Thoracic aorta (tissue), 2 donors: ENCODE measurements around the gene XG. TPM values are rescaled to one million over a fixed set of nuclear protein-coding genes. Genes with fewer than 3 reads are reported as not detected.
"Not testable (repeated sequence)": the region's sequence is repeated elsewhere in the genome, so short reads cannot be mapped to it uniquely, and the experiment has no call there.

ENCODE experiments used
- ATAC-seq: fragments of 150-250 bp; one replicate; pipeline ENCODE4 v1.8.0; 2017; ENCODE audit warnings: low read depth; ENCODE audit not compliant: insufficient number of reproducible peaks, low FRiP score
- DNase-seq: peaks from one replicate; pipeline ENCODE4 v3.0.0-alpha.2; 2020; ENCODE audit warnings: low spot score
- H3K27ac ChIP-seq, 2 donors: fragments of 200-600 bp; sonication (generic); 1 replicate in 1 of 2; 2 replicates in 1 of 2; pipeline ENCODE4 v1.5.1; 2016; ENCODE audit warnings: mild to moderate bottlenecking in 2 of 2, moderate library complexity in 2 of 2
- H3K27me3 ChIP-seq: fragments of 200-600 bp; sonication (generic); replicated peaks from 2 replicates; pipeline ENCODE4 v1.6.0; 2016; ENCODE audit warnings: mild to moderate bottlenecking; ENCODE audit not compliant: insufficient read depth
- H3K36me3 ChIP-seq: fragments of 200-600 bp; sonication (generic); one replicate; pipeline ENCODE4 v1.5.1; 2016
- H3K4me1 ChIP-seq, 2 donors: fragments of 200-600 bp; sonication (generic); 1 replicate in 1 of 2; 2 replicates in 1 of 2; pipeline versions ENCODE4 v1.5.1 to v1.6.0; 2016; ENCODE audit warnings: low read depth in 2 of 2, mild to moderate bottlenecking in 1 of 2; ENCODE audit not compliant: control insufficient read depth in 1 of 2
- H3K4me3 ChIP-seq: fragments of 200-600 bp; sonication (generic); 2 replicates; pipeline ENCODE4 v1.5.1; 2016; ENCODE audit warnings: mild to moderate bottlenecking
- H3K9me3 ChIP-seq: fragments of 200-600 bp; sonication (generic); 2 replicates; pipeline ENCODE4 v1.5.1; 2016
- CTCF ChIP-seq: fragments of 200-600 bp; sonication (generic); IDR thresholded peaks from one replicate; pipeline ENCODE4 v1.5.1; 2019; ENCODE audit warnings: antibody characterized with exemption
- total RNA-seq, 2 donors: library from RNA; depleted of rRNA; stranded (reverse); fragments of >200 nt; gene quantifications; one replicate each; pipeline versions ENCODE4 v1.1.0 to v1.2.3, GENCODE V29; 2016

The XG gene
- total RNA-seq, 2 donors from 2014 or later: 18.1 to 29.6 TPM

- ATAC-seq (no peak), DNase-seq (no peak)
- Histone ChIP-seq H3K27me3 (no peaks in the 10 kb centered on the region), H3K36me3 (no peaks in the 10 kb centered on the region), H3K4me3 (no peak overlapping the region), H3K9me3 (no peaks in the 10 kb centered on the region), H3K4me1 (no peaks in the 10 kb centered on the region), H3K27ac (no peak overlapping the region)
- no peak for TF ChIP-seq CTCF
Measured at GRCh38 chrX:2765549-2765830, 13.7 kb downstream of the XG start.

GRCh38 chrX:2766906-2767305, 15.1 kb downstream of the XG start:
- no peak for DNase-seq
- no peaks in the 10 kb centered on the region for H3K4me1 ChIP-seq
- ATAC-seq: no peak
- H3K4me3 ChIP-seq: no peak overlapping the region
- H3K9me3 ChIP-seq: no peaks in the 10 kb centered on the region
- no peak overlapping the region for H3K27ac ChIP-seq
- no peaks in the 10 kb centered on the region for H3K27me3 ChIP-seq
- TF ChIP-seq CTCF: no peak
- H3K36me3 ChIP-seq: no peaks in the 10 kb centered on the region

GRCh38 chrX:2767631-2768455, 16.0 kb downstream of the XG start:
- H3K27ac ChIP-seq: peak overlapping the region in 1 of 2 donors; percentile 21
- H3K36me3 ChIP-seq: no peaks in the 10 kb centered on the region
- H3K27me3 ChIP-seq: no peaks in the 10 kb centered on the region
- ATAC-seq: no peak
- no peaks in the 10 kb centered on the region for H3K9me3 ChIP-seq
- DNase-seq: no peak
- no peak for TF ChIP-seq CTCF
- no peaks in the 10 kb centered on the region for H3K4me1 ChIP-seq
- H3K4me3 ChIP-seq: no peak overlapping the region

- no peak for TF ChIP-seq CTCF
- no peak for ATAC-seq
Measured at GRCh38 chrX:2769615-2770014, 17.8 kb downstream of the XG start.

GRCh38 chrX:2773166-2774055, 21.6 kb downstream of the XG start:
- H3K27ac ChIP-seq, H3K9me3 ChIP-seq, H3K36me3 ChIP-seq, H3K4me1 ChIP-seq, DNase-seq, ATAC-seq, H3K4me3 ChIP-seq, H3K27me3 ChIP-seq: not testable (repeated sequence)

More at GRCh38 chrX:2769615-2770014, 17.8 kb downstream of the XG start:
- Histone ChIP-seq H3K4me3 (no peak overlapping the region), H3K27me3 (no peaks in the 10 kb centered on the region), H3K9me3 (no peaks in the 10 kb centered on the region), H3K27ac (no peak overlapping the region), H3K36me3 (no peaks in the 10 kb centered on the region), H3K4me1 (no peaks in the 10 kb centered on the region)
- DNase-seq: no peak
